SK-N-DZ (cell line): ENCODE data around the gene WNT9A. TPM values are rescaled to one million over a fixed set of nuclear protein-coding genes. Genes with fewer than 3 reads are reported as not detected.
"Not testable (repeated sequence)": the region's sequence is repeated elsewhere in the genome, so short reads cannot be mapped to it uniquely, and the experiment has no call there.

Experiments used
- DNase-seq: peaks from one replicate; pipeline ENCODE4 v3.0.0-alpha.2; 2015; ENCODE audit warnings: low spot score
- polyA plus RNA-seq, 2 experiments: library from polyadenylated mRNA; depleted of rRNA; stranded (reverse); fragments of >200 nt; gene quantifications; 2 replicates each; pipeline ENCODE4 v1.2.3, GENCODE V29; 2014

WNT9A gene, protein sequence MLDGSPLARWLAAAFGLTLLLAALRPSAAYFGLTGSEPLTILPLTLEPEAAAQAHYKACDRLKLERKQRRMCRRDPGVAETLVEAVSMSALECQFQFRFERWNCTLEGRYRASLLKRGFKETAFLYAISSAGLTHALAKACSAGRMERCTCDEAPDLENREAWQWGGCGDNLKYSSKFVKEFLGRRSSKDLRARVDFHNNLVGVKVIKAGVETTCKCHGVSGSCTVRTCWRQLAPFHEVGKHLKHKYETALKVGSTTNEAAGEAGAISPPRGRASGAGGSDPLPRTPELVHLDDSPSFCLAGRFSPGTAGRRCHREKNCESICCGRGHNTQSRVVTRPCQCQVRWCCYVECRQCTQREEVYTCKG
- 0.38 and 0.44 TPM in 2 replicates for polyA plus RNA-seq (2014; cell fraction: cytosol; rRNA removed)
- polyA plus RNA-seq (2014; cell fraction: nucleus; rRNA removed), result 0.46 and 1.2 TPM in 2 replicates

DNA sequence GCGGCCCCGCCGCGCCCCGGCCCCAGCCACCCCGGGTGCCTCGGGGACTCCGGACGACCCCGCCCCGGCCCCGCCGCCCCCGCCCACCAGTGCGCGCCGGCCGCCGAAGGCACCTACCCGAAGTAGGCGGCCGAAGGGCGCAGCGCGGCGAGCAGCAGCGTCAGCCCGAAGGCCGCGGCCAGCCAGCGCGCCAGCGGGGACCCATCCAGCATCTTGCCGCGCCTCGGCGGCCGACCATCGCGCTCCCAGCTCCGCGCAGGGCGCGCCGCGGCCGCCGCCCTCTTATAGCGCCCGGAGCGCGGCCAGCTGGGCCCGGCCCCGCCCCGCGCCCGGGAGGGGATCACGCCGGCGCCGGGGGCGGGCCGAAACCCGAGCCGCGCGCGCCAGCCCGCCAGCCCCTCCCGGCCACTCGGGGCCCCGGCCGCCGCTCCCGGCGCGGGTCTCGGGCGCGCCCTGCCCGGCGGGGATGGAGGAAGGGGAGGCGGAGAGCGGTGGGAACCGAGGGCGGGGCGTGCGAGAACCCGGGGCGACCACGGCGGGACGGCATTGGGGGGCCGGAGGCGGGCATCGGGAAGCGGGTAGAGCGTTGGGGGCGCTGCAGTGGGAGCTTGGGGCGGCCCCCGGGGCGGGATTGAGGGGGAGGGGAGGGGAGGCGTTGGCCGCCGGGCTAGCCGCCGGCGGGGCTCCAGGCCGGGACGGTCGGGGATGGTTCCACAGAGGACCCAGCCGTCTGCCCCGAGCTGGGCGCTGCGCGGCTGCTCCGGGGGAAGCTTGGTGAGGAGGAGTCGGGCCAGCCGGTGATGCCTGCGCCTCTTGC, at the start of gene WNT9A:
Gene WNT9A, minus strand, starts transcription at position 257 of the 817 bp plus-strand sequence. Its CDS starts 45 bp downstream, at position 212.
- no peak for DNase-seq

DNA sequence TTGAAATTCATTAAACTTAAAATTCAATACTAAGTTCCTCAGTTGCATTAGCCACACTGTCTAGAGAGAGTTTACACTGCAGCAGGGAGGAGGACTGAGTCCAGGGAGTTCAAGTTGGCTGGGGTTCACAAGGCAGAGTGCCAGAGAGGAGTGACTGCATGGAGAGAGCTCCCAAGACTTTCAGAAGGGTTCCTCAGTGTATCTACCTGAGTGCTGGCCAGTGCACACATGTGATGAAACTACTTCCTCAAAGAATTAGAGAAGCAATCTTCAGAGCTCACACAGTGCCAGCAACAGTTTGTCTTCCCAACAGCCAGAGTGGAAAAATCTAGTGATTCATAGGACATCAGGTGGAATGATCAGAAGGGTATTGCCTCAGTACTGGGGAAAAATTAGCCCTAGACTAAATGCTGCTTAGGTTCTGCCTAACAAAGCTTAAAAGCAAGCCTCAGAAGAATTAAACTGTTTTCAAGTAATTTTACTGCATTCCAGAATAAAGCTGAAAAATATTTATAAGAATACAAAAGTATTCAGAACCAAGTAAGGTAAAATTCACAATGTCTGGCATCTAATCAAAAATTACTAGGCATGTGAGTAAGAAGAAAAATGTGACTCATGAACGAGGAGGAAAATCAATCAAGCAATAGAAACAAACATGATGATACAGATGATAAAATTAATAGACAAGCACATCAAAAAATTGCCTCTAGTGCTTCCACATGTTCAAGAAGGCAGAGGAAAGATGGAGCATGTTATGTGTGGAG, 48.6 kb upstream of the WNT9A start:
- no peak for DNase-seq

DNA sequence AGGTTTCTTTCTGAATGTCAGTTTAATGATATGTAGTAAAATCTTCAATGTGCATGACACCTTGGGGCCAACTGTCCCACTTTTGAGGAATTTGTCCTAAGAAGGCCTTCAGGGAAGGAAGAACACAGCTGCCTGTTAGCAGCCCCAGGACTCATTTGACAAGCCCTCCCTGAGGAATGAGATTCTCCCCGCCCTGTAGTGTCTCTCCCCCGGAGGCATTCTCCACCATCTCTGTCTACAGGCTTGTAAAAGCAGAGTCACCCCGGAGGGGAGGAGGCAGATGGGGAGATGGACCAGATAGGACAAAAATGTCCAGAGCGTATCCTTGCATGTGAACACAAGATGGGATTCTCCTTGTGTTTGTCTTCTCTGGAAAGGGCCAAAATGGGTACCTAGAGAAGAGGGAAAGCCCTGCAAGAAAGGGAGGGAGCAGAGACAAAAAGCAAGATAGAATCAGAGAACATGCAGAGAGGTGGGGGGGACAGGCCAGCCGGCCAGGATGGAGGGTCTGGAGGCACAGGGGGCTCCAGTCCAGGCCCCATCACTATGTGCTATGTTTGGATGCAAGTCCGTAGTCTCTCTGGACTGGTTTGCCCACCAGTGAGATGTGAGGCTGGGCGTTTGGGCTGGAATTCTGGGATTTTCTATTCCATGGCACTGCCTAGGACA, 47.0 kb upstream of the WNT9A start:
- DNase-seq, result no peak

DNA sequence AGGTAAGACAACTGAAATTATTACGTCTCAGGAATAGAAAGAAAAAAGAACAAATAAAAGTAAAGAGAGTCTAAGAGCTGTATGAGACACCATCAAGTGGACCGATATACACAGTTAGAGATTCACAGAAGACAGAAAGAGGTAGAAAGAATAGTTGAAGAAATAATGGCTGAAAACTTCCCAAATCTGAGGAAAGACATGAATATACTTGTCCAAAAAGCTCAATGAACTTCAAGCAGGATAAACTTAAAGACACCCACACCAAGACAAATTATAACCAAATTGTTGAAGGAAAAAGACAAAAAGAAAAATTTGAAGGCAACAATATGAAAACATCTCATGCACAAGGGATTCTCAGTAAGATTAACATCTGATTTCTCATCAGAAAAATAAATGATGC, 39.4 kb upstream of the WNT9A start:
- no peak for DNase-seq

DNA sequence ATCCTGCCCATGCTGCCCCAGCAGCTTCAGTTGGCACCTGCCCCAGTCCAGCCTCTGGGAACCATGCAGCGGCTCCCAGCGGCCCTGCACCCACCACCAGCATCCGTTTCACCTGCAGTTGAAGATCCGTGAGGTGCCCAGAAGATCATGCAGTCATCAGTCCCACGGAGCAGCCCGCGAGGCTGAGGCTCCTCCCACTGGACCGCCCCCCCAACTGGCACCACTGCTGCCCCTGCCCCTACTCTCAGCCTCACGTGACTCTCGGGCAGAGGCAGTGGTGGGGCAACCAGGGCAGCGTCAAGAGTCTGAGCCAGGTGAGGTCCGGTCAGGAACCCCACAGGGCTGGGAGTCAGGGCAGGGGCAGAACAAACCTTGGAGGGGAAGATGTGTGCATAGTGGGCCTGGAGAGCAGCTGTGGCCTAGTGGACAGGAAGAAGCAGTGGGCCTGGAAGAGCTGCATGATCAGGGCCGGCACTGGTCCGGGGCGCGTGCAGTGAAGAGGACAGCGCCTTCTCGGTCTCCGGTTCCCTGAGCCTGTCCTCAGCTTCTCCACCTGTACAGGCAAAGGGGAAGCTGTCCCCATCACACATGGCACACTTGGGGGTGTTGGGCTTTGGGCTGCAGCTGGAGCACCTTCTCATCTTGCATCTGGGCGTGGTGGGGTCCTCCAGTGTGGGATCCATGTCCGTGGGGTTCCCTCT, 28.0 kb upstream of the WNT9A start:
- not testable (repeated sequence) for DNase-seq

DNA sequence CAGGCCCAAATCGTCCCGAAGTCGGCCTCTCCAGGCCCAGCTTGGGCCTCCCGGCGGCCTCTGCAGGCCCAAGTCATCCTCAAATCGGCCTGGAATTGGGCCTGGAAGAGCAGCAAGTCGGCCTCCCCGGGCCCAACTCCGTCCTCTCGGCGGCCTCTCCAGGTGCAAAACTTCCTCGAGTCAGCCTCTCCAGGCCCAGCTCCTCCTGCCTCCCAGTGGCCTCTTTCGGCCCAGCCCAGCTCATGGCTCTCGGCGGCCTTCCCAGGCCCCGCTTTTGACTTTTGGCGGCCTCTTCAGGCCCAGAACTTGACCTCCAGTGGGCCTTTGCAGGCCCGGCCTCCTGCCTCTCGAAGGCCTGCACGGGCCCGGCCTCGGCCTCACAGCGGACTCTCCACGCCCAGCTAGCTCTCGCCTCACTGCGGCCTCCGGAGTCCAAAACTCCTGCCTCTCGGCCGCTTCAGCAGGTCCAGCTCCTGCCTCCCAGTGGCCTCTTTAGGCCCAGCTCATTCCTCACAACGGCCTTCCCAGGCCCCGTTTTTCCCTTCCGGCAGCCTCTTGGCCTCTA, 26.1 kb upstream of the WNT9A start:
- not testable (repeated sequence) for DNase-seq

DNA sequence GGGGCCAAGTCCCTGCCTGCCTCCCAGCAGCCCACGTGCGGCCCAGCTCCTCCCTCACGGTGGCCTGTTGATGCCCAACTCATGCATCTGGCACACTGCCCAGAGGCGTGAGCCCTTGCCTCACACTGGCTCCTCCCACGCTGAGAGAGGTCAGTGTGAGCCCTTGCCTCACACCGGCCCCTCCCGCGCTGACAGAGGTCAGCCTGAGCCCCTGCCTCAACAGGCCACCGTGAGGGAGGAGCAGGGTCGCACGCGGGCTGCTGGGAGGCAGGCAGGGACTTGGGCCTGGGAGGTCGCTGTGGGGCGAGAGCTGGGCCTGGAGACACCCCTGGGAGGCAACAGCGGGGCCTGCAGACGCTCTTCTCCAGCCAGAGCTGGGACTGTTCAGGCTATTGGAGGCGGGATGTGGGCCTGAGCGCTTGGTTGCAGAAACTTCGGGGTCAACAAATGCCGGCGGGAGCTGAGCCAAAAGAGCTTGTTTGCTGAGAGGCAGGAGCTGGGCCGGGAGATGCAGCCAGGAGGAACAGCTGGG, 25.2 kb upstream of the WNT9A start:
- DNase-seq, result not testable (repeated sequence)

DNA sequence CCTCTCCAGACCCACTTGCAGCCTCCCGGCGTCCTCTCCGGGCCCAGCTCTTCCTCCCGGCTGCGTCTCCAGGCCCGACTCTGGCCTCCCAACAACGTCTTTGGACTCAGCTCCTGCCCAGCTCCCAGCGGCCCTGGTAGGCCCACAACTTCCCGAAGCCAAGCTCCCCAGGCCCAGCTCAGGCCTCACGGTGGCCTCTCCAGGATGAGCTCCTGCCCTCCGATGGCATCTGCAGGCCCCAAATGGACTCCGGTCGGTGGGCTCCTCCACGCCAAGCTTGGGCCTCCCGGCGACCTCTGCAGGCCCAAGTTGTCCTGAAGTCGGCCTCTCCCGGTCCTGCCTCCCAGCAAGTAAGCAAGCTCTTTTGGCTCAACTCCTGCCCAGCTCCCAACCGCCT, 24.5 kb upstream of the WNT9A start:
- not testable (repeated sequence) for DNase-seq

DNA sequence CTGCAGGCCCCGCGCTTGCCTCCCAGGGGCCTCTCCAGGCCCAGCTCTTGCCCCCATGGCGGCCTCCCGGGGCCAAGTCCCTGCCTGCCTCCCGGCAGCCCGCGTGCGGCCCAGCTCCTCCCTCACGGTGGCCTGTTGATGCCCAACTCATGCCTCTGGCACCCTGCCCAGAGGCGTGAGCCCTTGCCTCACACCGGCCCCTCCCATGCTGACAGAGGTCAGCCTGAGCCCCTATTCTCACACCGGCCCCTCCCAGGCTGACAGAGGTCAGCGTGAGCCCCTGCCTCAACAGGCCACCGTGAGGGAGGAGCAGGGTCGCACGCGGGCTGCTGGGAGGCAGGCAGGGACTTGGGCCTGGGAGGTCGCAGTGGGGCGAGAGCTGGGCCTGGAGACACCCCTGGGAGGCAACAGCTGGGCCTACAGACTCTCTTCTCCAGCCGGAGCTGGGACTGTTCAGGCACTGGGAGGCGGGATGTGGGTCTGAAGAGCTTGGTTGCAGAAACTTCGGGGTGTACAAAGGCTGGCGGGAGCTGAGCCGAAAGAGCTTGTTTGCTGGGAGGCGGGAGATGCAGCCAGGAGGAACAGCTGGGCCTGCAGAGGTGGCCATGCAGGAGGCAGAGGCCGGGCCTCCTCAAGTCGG, 24.0 kb upstream of the WNT9A start:
- DNase-seq, result not testable (repeated sequence)

DNA sequence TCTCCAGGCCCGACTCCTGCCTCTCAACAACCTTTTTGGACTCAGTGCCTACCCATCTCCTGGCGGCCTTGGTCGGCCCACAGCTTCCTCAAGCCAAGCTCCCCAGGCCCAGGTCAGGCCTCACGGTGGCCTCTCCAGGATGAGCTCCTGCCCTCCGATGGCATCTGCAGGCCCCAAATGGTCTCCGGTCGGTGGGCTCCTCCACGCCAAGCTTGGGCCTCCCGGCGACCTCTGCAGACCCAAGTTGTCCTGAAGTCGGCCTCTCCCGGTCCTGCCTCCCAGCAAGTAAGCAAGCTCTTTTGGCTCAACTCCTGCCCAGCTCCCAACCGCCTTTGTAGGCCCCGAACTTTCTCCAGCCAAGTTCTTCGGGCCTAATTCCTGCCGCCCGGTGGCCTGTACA, 23.5 kb upstream of the WNT9A start:
- DNase-seq, result not testable (repeated sequence)

DNA sequence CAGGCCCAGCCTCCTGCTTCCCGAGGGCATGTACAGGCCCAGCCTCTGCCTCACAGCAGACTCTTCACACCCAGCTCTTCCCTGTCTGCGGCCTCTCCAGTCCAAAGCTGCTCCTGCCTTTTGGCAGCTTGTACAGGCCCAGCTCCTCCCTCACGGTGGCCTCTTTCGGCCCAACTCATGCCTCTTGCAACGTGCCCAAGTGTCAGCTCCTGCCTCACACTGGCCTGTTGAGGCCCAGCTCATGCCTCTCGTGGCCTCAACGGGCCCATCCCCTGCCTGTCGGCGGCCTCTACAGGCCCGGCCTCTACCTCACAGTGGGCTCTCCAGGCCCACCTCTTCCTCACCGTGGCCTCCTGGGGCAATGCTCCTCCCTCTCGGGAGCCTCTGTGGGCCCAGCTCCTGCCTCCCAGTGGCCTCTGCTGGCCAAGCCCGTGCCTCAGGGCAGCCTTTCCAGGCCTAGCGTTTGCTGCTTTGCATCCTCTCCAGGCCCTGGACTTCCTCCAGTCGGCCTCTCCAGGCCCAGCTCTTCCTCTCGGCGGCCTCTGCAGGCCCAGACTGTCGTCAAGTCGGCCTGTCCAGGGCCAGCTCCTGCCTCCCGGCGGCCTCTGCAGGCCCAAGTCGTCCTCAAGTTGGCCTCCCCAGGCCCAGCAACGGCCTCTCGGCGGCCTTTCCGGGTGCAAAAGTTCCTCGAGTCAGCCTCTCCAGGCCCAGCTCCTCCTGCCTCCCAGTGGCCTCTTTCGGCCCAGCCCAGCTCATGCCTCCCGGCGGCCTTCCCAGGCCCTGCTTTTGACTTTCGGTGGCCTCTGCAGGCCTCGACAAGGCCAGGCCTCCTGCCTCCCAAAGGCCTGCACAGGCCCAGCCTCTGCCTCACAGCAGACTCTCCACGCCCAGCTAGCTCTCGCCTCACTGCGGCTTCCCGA, 22.6 kb upstream of the WNT9A start:
- DNase-seq, result not testable (repeated sequence)

DNA sequence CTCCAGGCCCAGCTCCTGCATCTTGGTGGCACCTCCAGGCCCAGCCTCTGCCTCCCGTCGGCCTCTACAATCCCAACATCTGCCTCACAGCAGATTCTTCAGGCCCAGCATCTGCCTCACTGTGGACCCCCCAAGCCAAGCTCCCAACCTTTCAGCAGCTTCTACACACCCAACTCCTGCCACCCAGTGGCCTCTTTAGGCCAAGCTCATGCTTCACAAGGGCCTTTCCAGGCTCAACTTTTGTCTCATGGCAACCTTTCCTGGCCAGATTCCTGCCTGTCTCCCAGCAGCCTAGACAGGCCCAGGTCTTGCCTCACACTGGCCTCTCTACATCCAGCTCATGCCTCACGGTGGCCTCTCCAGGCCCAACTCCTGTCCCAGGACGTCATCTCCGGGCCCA, 20.1 kb upstream of the WNT9A start:
- not testable (repeated sequence) for DNase-seq

DNA sequence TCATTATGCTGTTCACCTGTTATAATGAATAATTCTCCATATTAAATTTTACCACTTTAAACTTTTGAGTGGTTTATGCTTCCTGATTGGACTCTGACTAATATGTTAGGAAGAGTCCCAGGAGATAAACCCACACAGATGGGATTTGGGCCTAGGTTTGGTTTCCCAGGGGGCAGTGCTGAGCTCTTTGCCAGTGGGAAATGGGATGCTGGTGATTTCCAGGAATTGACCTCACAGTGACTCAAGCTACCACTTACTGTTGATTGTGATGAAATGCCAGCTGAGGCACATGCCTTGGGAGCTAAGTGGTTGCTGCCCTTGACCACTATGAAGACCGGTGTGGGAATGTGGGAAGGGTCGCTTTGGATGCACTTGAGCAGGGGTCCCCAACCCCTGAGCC, 19.0 kb upstream of the WNT9A start:
- not testable (repeated sequence) for DNase-seq

DNA sequence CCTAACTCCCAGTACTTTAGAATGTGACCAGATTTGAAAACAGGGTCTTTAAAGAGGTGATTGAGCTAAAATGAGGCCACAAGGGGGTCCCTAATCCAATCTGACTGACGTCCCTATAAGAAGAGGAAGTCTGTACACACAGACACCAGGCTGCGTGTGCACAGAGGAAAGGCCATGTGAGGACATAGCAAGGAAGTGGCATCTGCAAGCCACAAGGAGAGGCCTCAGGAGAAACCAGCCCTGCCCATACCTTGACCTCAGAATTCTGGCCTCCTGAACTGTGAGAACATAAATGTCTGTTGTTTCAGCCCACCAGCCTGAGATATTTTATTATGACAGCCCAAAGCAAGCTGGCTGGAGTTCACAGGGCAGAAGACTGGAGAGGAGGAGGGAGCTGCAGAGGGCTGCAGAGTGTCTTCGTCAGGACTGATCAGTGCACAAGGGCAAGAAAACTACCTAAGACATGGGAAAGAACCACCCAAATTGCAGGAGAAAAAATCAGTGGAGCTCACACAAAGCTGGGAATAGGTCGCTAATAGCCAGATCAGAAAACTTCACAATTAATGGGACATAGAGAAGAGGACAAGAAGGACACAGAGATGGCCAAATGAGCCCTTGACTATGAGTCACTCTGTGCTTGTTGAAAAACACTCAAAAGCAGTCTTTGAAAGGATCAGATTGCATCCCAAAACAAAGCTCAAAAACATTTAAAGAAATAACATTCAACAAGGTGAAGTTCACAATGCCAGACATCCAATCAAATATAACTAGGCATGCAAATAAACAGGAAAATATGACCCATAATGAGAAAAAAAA, 14.1 kb upstream of the WNT9A start:
- no peak for DNase-seq

DNA sequence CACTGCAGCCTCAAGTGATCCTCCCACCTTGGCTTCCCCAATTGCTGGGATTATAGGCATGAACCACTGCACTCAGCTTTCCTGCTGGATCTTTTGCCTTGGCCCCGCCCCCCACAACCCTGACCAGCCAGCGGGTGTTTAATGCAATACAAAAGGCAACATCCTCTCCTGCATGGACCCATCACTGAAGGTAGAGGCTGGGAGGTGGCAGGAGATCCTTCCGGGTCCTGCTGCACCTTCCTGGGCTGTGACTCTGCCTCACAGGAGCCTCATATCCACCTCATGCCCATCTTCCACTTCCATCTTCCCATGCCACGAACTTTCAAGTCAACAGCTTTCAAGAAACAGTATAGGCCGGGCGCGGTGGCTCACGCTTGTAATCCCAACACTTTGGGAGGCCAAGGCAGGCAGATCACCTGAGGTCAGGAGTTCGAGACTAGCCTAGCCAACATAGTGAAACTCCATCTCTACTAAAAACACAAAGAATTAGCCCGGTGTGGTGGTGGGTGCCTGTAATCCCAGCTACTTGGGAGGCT, 11.7 kb upstream of the WNT9A start:
- DNase-seq, result no peak

DNA sequence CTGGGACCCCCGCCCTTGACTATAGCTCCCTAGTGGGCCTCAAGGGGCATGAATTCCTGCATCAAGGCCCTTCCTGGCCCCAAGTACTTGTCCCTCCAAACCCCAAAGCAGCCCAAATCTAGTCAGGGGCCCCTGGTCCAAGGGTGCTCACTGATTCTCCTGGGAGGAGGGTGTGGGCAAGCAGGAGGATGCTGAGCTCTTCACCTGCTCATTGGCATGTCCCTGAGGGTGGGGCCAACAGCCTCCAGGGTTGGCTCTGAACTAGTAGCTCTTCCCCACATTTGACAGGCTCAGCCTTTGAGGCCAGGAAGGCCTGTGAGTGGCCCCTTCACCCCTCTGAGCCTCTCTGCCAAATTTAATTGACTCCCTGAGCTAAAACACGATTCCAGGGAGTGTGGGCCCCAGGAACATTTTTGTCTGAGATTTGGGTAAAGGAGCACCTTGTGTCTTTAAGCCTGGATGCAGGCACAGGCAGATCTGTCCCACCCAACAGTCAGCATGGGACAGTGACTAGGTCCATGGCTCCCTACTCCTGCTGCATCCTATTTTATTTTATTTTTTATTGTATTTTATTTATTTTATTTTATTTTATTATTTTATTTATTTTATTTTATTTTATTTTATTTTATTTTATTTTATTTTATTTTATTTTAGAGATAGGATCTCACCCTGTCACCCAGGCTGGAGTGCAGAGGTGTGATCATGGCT, 11.0 kb upstream of the WNT9A start:
- no peak for DNase-seq

DNA sequence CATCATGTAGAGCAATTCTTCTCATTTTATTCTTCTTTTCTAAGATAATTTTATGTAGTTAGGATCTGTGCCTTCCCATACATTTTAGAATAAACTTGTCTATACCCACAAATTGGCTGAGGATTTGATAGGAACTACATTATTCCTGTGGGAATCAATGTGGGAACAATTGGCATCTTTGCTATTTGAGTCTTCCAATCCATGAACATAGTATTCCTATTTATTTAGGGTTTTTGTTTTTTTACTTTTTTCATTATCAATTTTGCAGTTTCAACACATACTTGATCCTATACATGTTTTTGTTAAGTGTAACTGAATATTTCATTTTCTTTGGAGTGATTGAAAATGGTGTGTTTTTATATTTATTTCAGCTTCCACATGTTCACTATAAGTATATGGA, 8.1 kb upstream of the WNT9A start:
- DNase-seq, result no peak
